ENCODE results near the gene ARHGDIB. TPM values are rescaled to one million over a fixed set of nuclear protein-coding genes. Genes with fewer than 3 reads are reported as not detected.

Gene ARHGDIB
- total RNA-seq, 2 donors from 2014 or later = 0.66 to 0.95 TPM

DNA sequence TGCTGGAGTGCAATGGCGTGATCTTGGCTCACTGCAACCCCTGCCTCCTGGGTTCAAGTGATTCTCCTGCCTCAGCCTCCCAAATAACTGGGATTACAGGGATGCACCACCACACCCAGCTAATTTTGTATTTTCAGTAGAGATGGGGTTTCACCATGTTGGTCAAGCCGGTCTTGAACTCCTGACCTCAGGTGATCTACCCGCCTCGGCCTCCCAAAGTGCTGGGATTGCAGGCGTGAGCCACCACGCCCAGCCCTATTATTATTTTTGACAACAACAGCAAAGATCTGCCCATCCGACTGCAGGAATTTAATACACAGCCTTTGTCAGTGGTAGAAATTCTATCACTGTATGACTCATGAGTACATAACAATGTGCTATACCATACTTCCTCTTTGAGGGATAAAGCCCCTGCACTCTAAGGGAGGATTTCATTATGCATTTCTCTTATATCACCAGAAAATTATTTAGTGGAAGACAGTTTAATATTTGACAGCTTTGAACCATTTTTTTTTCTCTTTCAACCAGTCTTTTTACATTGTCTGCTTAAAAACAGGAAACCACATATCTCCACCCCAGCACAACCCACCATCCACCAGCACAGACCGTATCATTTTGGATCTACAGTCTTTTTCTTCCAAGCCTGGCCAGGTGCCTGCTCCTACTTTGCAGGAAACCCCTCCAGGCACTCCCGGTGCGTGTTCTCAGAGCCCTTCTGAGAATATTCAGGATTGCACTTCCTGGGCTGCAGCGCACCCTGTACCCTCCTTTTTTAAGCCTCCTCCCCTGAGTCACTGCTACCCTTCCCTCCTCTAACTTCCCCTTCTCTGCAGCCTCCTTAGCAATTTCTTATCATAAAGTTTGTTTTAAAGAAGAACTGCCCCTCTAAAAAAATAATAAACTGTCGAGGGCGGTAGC is 594 bp downstream of the ARHGDIB start:
- H3K36me3 Mint-ChIP-seq (ENCODE audit: low read depth) = no peaks in the 10 kb centered on the region
- no peaks in the 10 kb centered on the region for H3K9me3 Mint-ChIP-seq
- H3K4me1 Mint-ChIP-seq = peaks cover 9% of the 10 kb centered on the region
- no peak overlapping the region for H3K27ac Mint-ChIP-seq
- TF ChIP-seq, protein P1, sequence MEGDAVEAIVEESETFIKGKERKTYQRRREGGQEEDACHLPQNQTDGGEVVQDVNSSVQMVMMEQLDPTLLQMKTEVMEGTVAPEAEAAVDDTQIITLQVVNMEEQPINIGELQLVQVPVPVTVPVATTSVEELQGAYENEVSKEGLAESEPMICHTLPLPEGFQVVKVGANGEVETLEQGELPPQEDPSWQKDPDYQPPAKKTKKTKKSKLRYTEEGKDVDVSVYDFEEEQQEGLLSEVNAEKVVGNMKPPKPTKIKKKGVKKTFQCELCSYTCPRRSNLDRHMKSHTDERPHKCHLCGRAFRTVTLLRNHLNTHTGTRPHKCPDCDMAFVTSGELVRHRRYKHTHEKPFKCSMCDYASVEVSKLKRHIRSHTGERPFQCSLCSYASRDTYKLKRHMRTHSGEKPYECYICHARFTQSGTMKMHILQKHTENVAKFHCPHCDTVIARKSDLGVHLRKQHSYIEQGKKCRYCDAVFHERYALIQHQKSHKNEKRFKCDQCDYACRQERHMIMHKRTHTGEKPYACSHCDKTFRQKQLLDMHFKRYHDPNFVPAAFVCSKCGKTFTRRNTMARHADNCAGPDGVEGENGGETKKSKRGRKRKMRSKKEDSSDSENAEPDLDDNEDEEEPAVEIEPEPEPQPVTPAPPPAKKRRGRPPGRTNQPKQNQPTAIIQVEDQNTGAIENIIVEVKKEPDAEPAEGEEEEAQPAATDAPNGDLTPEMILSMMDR (conservative IDR thresholded peaks at IDR 0.05) = no peak
- no peaks in the 10 kb centered on the region for H3K27me3 Mint-ChIP-seq (ENCODE audit: insufficient read depth)
- no peak for DNase-seq
- no peaks in the 10 kb centered on the region for H3K36me3 ChIP-seq (ENCODE audit: control insufficient read depth, insufficient read depth, low read length)
- no peak overlapping the region for H3K4me3 Mint-ChIP-seq
- no peaks in the 10 kb centered on the region for H3K4me1 ChIP-seq (ENCODE audit: control insufficient read depth, insufficient read depth, low read length)
- H3K27me3 ChIP-seq (ENCODE audit: control insufficient read depth, insufficient read depth, low read length, poor library complexity, severe bottlenecking) = no peaks in the 10 kb centered on the region
- H3K9ac ChIP-seq (ENCODE audit: extremely low read depth, low read length, poor library complexity, severe bottlenecking) = no peak overlapping the region
- WGBS, 2 experiments (ENCODE audit: insufficient coverage in 1 of 2, insufficient read length in 1 of 2) = 84 to 94% methylated on average over 9 to 13 of the region's 13 CpGs
- no peaks in the 10 kb centered on the region for H3K9me3 ChIP-seq (ENCODE audit: control insufficient read depth, low read length)
- H3K27ac ChIP-seq (ENCODE audit: low read depth, low read length) = no peak overlapping the region
- H3K4me3 ChIP-seq (ENCODE audit: low read length) = no peak overlapping the region

DNA sequence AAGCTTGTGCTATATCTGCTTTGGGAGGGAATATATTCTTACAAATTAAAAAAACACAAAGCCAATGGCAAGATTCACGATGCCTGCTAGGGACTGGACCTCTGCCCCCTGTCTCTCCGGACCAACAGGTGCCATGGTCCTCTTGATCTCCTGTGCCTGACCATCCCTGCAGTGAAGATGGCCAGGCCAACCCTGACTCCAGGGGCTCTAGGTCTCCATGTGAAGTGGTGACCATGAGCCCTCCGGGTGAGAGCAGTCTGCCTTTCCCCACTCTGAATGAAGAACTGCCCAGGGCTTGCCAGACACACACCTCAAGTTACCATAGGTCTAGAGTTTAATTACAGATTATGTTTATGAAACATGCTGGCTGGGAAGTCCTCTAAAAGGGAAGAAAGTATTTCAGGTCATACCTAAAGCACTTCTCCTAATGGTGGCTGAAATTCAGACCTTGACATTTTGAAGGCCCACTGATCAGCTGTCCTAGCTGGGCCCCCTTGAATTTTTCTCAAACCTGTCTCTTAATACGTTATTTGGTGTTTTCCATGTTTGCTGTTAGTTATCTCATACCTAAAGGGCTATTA is 1.4 kb downstream of the ARHGDIB start:
- H3K4me3 ChIP-seq (ENCODE audit: low read length) = no peak overlapping the region
- Mint-ChIP-seq H3K9me3 (no peaks in the 10 kb centered on the region), H3K4me3 (no peak overlapping the region), H3K27me3 (ENCODE audit: insufficient read depth) (no peaks in the 10 kb centered on the region), H3K36me3 (ENCODE audit: low read depth) (no peaks in the 10 kb centered on the region), H3K27ac (no peak overlapping the region), H3K4me1 (peaks cover 9% of the 10 kb centered on the region)
- WGBS, 2 experiments (ENCODE audit: insufficient coverage in 1 of 2, insufficient read length in 1 of 2) = 94 to 95% methylated on average over 3 to 4 of the region's 4 CpGs
- no peak overlapping the region for H3K27ac ChIP-seq (ENCODE audit: low read depth, low read length)
- no peaks in the 10 kb centered on the region for H3K36me3 ChIP-seq (ENCODE audit: control insufficient read depth, insufficient read depth, low read length)
- H3K9me3 ChIP-seq (ENCODE audit: control insufficient read depth, low read length) = no peaks in the 10 kb centered on the region
- H3K9ac ChIP-seq (ENCODE audit: extremely low read depth, low read length, poor library complexity, severe bottlenecking) = no peak overlapping the region
- H3K27me3 ChIP-seq (ENCODE audit: control insufficient read depth, insufficient read depth, low read length, poor library complexity, severe bottlenecking) = no peaks in the 10 kb centered on the region
- TF ChIP-seq, protein P1 (conservative IDR thresholded peaks at IDR 0.05) = no peak
- DNase-seq = no peak
- H3K4me1 ChIP-seq (ENCODE audit: control insufficient read depth, insufficient read depth, low read length) = no peaks in the 10 kb centered on the region

DNA sequence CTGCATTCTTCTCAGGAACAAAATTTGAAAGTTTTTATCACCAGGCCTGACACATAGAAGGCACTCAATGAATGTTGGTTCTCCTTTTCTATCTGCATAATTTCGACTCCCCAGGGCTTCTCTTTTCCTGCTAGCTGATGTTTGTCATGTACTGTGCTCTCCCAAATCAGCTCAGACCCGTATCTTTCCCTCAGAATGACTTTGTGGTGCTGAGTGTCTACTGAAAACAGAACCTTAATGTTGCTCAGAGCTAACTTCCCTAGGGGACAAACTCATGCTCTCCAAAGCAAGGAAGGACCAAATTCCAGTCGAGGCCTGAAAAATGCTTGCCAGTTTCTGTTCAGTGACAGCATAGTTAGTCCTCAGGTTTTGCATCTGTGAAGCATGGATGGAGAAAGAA is 1.9 kb downstream of the ARHGDIB start:
- H3K9ac ChIP-seq (ENCODE audit: extremely low read depth, low read length, poor library complexity, severe bottlenecking) = no peak overlapping the region
- H3K4me3 Mint-ChIP-seq = no peak overlapping the region
- TF ChIP-seq, protein P1 (conservative IDR thresholded peaks at IDR 0.05) = no peak

More for the DNA sequence above, 1.9 kb downstream of the ARHGDIB start:
- Histone ChIP-seq H3K36me3 (ENCODE audit: control insufficient read depth, insufficient read depth, low read length) (no peaks in the 10 kb centered on the region), H3K27ac (ENCODE audit: low read depth, low read length) (no peak overlapping the region), H3K4me1 (ENCODE audit: control insufficient read depth, insufficient read depth, low read length) (no peaks in the 10 kb centered on the region), H3K4me3 (ENCODE audit: low read length) (no peak overlapping the region), H3K9me3 (ENCODE audit: control insufficient read depth, low read length) (no peaks in the 10 kb centered on the region), H3K27me3 (ENCODE audit: control insufficient read depth, insufficient read depth, low read length, poor library complexity, severe bottlenecking) (no peaks in the 10 kb centered on the region)
- H3K27me3 Mint-ChIP-seq (ENCODE audit: insufficient read depth) = no peaks in the 10 kb centered on the region
- H3K27ac Mint-ChIP-seq = no peak overlapping the region
- peaks cover 9% of the 10 kb centered on the region for H3K4me1 Mint-ChIP-seq
- no peak for DNase-seq
- no peaks in the 10 kb centered on the region for H3K36me3 Mint-ChIP-seq (ENCODE audit: low read depth)
- H3K9me3 Mint-ChIP-seq = no peaks in the 10 kb centered on the region
- WGBS, 2 experiments (ENCODE audit: insufficient coverage in 1 of 2, insufficient read length in 1 of 2) = 83 to 95% methylated on average over 3 of the region's 3 CpGs

Measured in endodermal cell (in vitro differentiated cells).